ENCODE data around the gene KIF12. TPM values are rescaled to one million over a fixed set of nuclear protein-coding genes. Genes with fewer than 3 reads are reported as not detected.

Gene KIF12
- total and polyA plus RNA-seq, 2 donors (not counting 3 experiments of a cell fraction or from before 2014, with no cell fraction given), result 0.46 to 0.97 TPM

DNA sequence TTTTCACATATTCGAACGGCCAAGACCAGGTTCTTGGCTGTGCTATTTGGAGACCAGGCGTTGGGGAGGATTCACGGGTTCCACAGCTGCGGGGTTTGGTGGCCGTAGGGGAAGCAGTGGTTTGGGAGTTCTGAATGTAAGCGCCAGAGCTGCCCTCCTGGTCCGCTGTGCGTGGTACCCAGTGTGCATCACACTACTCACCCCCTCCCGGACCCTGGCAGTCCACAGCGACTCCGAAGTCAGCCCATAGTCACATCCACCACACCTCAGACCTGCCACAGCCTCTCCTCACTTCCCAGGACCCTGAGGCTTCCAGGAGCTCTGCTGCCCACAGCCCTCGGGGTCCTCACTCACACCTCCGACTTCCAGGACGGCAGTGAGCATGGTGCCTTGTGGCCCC, 47.8 kb downstream of the KIF12 start:
- Histone ChIP-seq H4K20me1 (replicated peaks; ENCODE audit: control insufficient read depth, extremely low read depth, insufficient read depth, low read length) (no peaks in the 10 kb centered on the region), H2AFZ (ENCODE audit: low read depth, low read length) (no peak overlapping the region), H3K9me3 (replicated peaks; ENCODE audit: control insufficient read depth, insufficient read depth, low read length) (no peaks in the 10 kb centered on the region), H3K9me1 (replicated peaks; ENCODE audit: control insufficient read depth, extremely low read depth, insufficient read depth, low read length) (no peaks in the 10 kb centered on the region), H3K4me2 (ENCODE audit: insufficient read depth, low read length) (no peak overlapping the region), H3K4me3 (replicated peaks in 1 of 3; ENCODE audit: insufficient read depth in 1 of 3, low read depth in 1 of 3, low read length in 3 of 3) (no peak overlapping the region), H3K9ac (replicated peaks; ENCODE audit: extremely low read depth, insufficient read depth, low read length) (no peak overlapping the region), H3K36me3 (ENCODE audit: control insufficient read depth in 2 of 2, extremely low read depth in 1 of 2, insufficient read depth in 2 of 2, low read length in 2 of 2) (peaks cover 21 to 43% of the 10 kb centered on the region in 2 experiments), H3K27me3 (ENCODE audit: control insufficient read depth in 2 of 2, insufficient read depth in 2 of 2, low read length in 2 of 2) (no peaks in the 10 kb centered on the region), H3K79me2 (ENCODE audit: control insufficient read depth, insufficient read depth, low read length) (no peaks in the 10 kb centered on the region), H3K4me1 (ENCODE audit: control insufficient read depth, extremely low read depth, insufficient read depth, low read length) (peaks cover 4% of the 10 kb centered on the region), H3K27ac (ENCODE audit: insufficient read depth, low read depth, low read length) (no peak overlapping the region)
- DNase-seq (ENCODE audit: low read depth, low spot score) (no peak), FAIRE-seq (no peak)
- no TSS peak for BruUV-seq (replicated peaks)
- dilution Hi-C loops (cut with MboI; ENCODE audit: extremely low pct_ligation_motif_present, low sequenced_read_pairs) (no loop called here), intact Hi-C loops (cut with micrococcal nuclease) (no loop called here)
- TF ChIP-seq GATA2 (IDR thresholded peaks at IDR 0.05; ENCODE audit: insufficient read depth, insufficient read length, low read depth, low read length) (no peak), FOS (IDR thresholded peaks at IDR 0.05; ENCODE audit: borderline replicate concordance, insufficient read depth, low read length) (no peak), POLR2A (IDR thresholded peaks at IDR 0.05; ENCODE audit: low read depth, low read length) (no peak), EZH2 (IDR thresholded peaks at IDR 0.05; ENCODE audit: borderline replicate concordance, low read depth, low read length, severe bottlenecking) (no peak), MYC (IDR thresholded peaks at IDR 0.05; ENCODE audit: low read depth, low read length) (no peak), POLR2AphosphoS5 (IDR thresholded peaks at IDR 0.05; ENCODE audit: insufficient read depth, low read depth, low read length) (no peak), JUN (IDR thresholded peaks at IDR 0.05; ENCODE audit: borderline replicate concordance, insufficient read depth, insufficient read length, low read depth) (no peak)
- TF ChIP-seq, protein P1, sequence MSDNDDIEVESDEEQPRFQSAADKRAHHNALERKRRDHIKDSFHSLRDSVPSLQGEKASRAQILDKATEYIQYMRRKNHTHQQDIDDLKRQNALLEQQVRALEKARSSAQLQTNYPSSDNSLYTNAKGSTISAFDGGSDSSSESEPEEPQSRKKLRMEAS (IDR thresholded peaks at IDR 0.05; ENCODE audit: insufficient read depth, insufficient read length), result no peak
- TF ChIP-seq, protein P2, sequence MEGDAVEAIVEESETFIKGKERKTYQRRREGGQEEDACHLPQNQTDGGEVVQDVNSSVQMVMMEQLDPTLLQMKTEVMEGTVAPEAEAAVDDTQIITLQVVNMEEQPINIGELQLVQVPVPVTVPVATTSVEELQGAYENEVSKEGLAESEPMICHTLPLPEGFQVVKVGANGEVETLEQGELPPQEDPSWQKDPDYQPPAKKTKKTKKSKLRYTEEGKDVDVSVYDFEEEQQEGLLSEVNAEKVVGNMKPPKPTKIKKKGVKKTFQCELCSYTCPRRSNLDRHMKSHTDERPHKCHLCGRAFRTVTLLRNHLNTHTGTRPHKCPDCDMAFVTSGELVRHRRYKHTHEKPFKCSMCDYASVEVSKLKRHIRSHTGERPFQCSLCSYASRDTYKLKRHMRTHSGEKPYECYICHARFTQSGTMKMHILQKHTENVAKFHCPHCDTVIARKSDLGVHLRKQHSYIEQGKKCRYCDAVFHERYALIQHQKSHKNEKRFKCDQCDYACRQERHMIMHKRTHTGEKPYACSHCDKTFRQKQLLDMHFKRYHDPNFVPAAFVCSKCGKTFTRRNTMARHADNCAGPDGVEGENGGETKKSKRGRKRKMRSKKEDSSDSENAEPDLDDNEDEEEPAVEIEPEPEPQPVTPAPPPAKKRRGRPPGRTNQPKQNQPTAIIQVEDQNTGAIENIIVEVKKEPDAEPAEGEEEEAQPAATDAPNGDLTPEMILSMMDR (IDR thresholded peaks at IDR 0.05; ENCODE audit: extremely low read depth in 1 of 2, insufficient read depth in 1 of 2, low read depth in 1 of 2, low read length in 2 of 2), result no peak
- ChIA-PET POLR2A (no interaction called here), CTCF (interaction anchor here (1.4 kb wide), 2 partner anchors 250 to 314 kb away, joined by 3 to 4 read pairs; no protein-coding TSS in a partner anchor)
